Measurements from ENCODE around the gene ANKRD33B.

Gene ANKRD33B

DNA sequence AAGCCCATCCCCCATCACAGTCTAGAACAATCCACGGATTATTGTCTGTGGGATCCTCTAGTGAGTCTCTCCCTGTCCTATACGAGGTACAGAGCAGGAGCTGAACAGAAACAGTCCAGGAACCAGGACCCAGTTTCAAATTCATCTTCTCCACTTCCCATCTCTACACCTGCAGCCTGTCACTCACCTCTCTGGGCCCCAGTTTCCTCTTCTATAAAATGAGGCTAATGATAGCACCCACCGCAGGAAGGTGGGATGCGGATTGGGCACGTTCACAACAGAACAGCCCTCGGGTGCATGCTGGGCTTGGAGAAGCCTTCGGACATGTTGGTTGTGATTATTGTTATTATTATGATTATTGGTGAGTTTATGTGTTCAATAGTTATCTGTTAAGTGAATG lies 78.5 kb downstream of the ANKRD33B start:
- no peak for DNase-seq

DNA sequence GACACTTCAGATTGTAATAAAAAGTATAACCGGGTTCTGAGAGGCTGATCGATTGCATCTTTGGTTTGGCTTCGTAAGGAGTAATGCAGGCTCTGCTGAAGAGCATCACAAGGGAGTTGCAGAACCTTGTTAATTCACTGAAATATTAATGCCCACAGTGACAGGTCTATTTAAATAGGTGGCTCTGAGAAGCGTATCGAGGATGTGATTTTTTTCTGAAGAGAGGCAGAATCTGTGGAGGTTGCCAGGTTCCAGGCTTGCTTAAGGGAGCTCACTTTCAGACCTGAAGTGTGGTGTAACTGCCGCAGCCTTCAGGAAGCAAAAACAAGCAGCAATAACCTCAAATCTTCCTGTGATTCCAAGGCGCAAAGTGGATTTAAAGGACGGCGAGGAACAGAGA lies 80.3 kb downstream of the ANKRD33B start:
- no peak for DNase-seq

DNA sequence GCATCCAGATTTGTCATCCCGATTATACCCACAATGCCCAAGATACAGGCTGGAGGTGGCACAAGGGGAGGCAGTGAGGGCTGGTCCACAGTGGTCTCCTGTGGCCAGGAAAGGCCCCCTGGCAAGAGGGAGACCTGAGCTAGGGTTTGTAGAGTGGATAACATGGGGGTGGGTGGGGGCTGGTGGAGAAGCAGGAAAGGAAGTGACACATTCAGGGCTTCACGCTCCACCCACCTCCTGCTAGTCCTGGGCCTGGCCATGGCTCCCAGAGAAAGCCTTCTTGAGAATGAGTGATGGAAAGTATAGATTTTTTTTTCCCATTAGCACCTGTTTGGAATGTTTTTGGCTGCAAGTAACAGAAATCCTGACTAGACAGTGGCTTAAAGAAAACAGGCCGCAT lies 81.3 kb downstream of the ANKRD33B start:
- no peak for DNase-seq

DNA sequence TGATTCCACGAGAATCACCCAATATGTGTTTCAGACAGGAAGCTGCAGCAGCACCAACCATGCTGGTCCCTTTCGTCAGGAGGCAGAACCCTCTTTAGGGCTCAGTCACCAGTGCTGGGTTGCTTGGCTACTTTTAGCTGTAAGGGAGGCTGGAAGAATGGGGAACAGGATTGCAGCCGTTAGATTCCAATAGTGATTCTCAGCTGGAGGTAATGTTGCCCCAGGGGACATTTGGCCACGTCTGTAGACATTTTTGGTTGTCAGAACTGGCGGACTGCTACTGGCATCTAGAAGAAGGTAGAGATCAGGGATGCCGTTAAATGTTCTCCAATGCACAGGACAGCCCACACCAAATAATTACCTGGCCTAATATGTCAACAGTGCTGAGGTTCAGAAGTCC lies 81.8 kb downstream of the ANKRD33B start:
- DNase-seq = no peak

DNA sequence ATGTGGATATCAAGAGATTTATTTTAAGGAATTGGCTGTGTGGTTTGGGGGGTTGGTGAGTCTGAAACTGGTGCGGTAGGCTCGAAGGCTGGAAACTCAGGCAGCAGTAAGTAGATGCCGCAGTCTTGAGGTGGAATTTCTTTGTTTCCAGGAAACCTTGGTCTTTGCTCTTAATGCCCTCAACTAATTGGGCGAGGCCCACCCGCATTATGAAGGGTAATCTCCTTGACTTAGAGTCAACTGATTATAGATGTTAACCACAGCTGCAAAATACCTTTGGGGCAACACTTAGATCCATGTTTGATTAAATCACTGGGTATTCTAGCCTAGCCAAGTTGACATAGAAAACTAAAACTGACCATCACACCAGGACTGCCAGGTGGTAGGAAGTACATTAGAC lies 83.8 kb downstream of the ANKRD33B start:
- DNase-seq = no peak

DNA sequence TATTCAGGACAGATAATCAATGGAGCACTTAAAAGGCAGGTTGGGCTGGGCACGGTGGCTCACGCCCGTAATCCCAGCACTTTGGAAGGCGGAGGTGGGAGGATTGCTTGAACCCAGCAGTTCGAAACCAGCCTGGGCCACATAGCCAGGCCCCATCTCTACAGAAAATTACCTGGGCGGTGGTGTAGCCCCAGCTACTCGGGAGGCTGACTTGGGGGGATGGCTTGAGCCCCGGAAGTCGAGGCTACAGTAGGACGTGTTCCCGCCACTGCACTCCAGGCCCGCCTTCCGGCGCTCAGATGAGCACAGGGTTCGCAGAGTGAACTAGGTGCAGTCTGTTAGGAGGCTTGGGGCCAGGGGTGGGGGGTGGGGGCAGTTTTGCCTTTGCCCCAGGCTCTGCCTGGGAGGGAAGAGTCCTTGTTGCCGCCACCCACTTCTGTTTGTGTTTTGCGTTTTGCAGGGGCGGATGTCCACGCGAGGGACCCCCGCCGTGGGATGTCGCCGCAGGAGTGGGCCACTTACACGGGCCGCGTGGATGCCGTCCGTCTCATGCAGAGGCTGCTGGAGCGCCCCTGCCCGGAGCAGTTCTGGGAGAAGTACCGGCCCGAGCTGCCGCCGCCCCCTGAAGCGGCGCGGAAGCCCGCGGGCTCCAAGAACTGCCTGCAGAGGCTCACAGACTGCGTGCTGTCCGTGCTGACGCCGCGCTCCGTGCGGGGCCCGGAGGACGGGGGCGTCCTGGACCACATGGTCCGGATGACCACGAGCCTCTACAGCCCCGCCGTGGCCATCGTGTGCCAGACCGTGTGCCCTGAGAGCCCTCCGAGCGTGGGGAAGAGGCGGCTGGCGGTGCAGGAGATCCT lies 85.2 kb downstream of the ANKRD33B start:
- no peak for DNase-seq

DNA sequence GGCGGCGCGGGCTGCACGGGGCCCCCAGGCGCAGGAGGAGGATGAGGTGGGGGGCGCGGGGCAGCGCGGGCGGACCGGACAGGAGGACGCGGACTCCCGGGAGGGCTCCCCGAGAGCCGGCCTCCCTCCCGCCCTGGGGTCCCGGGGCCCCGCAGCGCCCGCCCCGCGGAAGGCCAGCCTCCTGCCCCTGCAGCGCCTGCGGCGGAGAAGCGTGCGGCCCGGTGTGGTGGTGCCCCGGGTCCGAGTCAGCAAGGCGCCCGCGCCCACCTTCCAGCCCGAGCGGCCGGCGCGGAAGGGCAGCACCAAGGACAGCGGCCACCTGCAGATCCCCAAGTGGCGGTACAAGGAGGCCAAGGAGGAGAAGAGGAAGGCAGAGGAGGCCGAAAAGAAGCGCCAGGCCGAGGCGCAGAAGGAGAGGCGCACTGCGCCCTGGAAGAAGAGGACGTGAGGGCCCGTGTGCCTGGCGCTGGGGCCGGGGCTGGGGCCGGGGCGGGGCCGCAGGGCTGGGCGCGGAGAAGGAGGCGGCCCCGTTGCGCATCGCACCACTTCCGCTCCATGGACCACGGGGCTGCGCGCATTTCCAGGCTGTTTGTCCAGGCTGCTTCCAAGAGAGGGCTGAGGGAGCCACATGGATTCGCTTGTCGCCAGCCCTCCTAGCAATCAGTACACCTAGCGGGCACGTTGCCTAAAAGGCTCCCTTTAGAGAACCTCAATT lies 86.0 kb downstream of the ANKRD33B start:
- DNase-seq = no peak

DNA sequence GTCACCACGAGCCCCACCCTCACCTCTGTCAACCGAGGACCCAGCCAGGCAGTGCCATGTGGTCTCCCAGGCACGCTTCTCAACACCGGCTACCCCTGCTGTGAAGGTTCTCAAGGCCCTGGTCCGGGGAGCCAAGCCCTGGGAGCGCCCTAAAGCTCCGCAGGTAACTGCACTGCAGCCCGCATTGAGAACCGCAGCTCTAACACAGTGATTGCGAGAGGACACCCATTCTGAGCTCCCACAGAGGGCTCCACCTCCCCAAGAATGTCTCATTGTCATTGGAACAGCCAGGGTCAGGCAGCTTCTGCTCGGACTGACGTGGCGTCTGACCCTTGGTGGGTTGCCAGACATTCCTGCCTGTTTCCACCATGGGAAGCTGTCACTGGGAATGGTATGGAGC lies 88.3 kb downstream of the ANKRD33B start:
- DNase-seq = no peak

DNA sequence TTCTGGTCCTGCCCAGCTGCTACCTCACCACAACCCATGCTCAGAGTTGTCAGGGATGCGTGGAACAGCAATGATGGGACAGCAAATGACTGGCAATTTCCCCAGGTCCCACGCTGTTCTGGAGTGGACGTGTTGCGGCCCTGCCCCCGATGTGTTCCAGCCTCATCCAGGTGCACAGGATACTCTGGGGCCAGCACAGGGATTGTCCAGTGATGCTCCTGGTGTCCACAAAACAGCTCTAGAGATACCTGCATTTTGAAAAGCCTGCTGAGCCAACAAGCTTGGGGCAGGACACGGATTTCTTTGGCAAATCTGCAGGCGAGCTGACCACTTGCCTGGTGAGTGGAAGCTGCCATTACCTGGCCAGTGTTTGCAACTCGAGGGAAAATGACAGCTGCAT lies 88.7 kb downstream of the ANKRD33B start:
- no peak for DNase-seq

DNA sequence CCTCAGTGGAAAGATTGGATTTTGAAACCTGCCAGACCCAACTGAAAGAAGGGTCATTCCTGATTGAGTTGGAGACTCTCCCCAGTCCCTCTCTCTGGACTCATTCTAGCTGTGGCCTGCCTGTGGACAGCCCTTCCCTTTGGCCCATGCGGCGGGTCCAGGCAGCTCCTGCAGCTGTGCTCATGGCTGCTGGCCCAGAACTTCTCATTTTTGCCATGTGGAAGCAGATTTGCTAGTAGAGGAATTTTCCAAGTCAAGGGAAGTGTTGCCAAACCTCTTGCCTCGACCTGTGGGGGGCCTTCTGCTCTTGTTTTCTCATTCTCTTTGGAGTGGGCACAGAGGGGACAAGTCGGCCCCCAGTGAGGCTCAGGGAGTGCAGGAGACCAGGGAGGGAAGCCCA lies 89.2 kb downstream of the ANKRD33B start:
- no peak for DNase-seq

DNA sequence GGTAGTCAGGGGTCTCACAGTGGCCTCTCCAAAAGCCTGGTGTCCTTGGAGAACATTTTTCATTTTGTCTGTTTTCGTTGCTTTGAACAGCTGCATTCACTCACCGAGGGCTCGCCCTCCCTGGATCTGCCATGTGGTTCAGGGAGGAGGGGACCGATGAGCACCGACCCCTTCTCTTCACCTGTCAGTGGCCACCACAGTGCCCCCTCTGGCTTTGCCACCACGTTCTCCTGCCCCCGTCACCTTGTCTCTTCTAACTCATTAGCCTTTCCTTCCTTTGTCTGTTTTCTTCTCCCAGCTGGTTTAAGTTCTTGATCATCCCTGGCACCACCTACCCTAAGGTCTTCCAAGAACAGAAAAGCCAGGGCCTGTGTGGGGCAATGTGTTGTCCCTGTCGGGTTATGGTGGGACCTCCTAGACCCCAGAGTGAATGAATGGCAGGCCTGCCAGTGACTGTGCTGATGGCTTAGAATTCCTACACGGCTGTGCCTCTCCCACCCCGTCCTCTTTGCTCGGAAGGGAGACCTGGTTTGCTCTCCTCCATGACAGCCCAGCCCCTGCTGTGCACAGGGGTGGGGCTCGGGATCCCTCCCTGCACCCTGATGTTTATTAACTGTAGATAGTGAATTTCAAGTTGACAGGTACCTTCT lies 90.0 kb downstream of the ANKRD33B start:
- no peak for DNase-seq

DNA sequence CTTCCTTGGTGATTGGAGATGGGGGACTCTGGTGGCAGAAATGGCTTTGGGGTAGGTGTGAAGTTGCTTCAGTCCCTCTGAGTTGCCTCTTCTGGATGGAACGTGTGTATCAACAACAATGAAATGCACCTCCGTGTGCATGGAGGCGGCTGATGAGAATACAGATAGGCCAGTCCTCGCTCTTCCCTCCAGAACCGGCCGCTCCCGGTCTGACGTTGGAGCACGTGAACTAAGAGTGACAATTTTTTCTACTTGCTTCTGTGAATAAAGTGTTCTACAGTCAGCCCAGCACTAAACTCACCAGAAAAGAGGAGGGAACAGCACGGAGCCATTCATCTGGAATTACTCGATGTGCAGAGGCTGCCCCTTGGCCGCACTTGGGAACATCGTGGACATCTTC lies 90.7 kb downstream of the ANKRD33B start:
- DNase-seq = no peak

DNA sequence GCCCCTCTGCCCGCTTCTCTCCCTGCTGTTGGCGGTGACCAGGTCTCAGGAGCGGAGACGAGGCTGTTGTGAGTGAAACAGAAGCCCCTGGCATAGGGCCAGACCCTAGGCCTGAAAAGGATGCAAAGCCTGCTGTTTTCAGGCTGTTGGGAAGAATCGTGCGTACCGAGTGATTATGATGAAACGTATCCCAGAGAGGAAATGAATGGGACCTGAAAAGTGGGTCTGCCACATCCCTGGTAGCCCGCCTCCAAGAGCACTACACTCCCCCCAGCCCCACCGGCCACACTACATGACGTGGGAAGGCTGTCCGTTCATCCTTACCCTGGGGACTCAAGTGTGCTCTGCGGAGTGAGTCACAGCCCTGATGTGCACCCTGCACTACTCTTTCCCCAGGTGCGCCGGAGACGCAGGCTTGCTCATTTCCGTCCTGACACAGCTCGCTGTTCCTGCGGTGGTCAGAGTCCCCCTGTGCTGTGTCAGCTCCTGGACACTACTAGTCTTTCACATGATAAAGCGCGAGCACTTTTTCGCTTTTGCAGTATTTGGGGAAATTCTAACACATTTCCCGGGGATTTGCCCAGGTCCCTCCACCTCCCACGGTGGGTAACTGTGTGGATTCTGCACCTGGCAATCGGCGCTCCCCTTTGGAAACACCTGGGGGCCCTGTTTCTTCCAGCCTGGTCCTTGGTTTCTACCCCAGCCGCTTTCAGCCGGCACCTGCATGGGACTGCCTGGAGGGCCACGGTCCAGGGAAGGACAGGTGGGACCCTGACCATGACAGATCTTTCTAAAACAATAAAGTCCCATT lies 91.5 kb downstream of the ANKRD33B start:
- no peak for DNase-seq

DNA sequence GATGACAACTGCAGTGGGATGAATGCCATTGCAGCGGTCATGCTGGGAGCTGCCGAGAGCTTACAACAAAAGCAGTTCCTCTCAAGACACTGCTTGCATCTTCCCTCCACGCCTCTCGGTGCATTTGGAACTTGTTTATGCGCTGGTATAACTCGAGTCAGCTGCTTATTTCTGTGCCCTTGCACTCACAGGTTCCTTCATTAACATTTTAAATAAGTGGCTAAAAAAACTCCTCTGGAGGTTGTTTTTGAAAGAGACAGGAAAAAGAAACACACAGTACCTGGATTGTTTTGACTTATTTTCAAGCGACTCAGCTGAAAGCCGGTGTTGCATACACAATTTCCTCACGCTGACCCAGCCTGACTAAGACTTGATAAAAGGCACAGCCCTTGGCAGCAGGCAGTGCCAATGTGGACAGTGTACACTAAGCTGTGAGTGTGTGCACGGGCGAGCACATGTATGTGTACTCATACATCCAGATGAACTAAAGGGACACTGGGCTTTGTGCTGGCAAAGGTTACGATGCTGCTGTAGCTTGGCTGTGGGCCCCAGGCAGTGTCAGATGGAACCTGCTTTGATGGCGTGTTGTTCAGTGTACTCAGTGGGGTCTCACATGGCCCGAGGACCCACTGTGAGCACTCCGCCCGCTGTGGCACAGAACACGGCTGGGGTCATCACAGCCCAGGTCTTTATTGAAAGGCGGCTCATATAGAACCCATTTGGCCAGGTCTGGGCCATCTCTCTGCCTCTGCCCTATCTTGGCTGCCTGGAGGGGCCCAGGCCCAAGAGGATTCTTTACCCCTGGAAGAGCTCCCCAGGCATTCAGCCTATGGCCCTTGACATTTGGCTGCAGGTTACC lies 92.3 kb downstream of the ANKRD33B start:
- no peak for DNase-seq

DNA sequence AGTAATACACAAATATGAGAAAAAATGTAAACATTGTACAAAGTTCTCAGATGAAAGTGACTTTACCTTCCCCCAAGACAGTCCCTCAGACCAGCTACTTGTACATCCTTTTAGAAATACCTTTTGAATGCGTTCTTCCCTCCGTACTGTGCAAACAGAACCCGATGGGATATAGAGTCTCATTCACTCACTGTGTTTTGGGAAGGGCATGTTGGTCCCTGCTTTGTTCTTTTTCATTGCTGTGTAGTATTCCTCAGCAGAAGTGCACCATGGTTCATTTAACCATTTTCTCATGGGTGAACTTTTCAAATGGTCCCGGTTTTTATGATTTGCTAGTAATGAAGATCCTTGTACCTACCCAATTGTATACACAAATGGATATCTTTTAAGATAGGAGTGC lies 94.4 kb downstream of the ANKRD33B start:
- no peak for DNase-seq

DNA sequence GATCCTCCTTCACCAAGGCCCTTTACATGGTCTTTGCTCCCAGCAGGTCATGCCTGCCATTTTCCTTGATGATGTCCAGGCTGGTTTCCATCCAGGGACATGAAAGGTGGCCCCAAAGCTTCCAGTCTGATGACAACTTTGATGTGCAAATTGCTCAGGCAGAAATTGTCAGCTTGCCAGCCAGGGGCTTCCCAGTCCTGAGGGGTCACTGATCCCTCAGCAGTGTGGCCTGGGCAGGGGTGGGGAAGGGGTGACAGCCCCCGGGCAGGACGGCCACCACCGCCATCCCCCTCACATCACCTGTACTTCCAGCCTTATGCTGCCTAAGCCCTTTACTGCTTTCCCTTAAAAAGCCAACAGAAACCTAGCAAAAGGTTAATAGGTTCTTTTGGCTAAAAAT lies 96.3 kb downstream of the ANKRD33B start:
- no peak for DNase-seq

DNA sequence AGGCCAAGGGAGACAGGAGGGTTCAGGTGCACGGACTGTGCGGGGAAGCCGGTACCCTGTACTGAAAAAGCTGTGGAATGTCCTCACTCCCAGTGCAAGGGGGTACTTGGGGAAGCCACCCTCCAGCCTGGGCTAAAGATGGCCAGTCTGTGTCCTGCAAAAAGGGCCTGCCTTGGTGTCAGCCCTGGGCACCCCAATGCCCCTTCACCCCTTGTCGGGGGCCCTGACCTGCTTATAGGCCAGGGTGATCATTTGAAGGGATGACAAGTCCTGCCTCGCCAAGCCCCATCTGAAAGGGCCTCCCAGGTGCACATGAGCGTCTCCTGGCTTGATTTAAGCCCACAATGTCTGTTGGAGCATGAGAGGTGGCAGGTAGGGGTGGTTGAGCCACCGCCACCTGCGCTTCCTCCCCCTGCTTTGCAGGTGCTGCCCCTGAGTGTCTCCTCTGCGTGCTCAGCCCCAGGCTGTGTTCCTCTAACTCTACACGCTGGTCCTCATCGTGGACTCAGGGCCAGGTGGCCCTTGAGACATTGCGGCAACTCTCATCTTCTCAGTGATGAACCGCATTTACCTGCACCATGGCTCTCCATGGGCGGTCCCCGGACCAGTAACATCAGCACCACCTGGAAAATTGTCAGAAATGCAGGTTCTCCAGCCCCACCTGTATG lies 97.0 kb downstream of the ANKRD33B start:
- no peak for DNase-seq

DNA sequence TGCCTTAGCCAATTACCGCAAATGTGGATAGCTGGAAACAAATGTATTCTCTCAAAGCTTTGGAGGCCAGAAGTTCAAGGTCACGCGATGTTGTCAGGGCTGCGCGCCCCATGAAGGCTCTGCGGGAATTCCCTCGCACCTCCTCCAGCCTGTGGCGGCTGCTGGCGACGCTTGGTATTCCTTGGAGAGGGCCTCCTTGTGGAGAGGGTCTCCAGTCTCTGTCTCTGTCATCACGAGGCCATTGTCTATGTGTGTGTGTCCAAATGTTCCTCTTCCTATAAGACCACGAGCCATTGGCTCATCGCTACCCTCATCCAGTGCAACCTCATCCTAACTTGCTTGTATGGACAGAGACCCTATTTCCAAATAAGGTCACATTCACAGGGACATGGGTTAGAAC lies 97.5 kb downstream of the ANKRD33B start:
- no peak for DNase-seq

DNA sequence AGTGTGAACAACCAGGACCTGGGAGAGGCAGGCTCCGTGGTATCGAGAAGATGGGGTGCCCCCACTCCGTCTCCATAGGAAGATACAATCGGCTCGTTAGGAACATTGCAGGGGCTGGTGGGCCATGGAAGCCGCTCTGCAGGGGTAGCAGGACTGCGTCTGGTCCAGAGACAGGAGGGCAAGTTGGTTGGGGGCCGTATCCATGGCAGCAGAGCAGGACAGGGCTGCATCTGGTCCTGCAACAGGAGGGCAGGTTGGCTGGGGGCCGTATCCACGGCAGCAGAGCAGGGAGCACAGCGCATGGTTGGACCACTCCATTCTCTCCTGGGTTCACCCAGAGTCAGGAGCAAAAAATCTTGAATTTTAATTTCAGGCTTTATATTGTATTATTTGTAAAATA lies 98.2 kb downstream of the ANKRD33B start:
- no peak for DNase-seq

DNA sequence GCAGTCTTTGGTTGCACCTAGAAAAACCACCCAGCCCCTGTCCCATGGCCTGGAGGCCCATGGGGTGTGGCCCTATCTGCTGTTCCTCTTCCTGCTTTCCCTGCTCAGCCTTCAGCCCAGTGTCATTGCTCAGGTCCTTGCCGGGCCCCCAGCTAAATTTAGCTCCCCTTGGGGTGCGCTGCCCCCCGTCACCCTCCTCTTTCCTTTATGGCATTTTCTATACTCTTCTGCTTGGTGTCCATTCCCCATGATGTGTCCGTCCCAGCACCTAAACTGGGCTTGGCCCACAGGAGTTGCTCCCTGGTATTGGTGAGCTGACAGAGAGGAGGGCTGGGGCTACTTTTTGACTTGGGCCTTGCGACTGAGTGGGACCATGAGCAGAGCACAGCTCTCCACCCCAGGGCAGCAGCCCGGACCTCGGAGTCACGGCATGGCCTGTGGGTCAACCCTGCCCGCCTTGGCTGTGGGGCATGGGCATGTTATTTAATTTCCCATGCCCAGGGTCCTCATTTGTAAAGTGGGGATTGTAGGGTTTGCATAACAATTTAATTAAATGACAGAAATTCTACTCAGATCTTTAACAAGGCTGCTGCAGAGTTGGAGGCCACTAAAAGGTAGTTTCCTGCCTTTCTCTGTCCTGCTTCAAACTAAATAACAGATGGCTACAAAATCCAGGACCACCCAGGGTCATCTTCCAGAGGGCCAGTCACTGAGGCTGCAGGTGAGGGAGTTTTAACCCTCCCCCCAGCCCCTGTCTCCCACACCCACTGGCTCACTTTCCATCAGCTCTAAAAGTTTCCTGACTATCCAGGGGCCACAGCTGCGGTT lies 99.0 kb downstream of the ANKRD33B start:
- DNase-seq = no peak

All from CD4-positive, alpha-beta T cell treated with Interleukin-10 for 1 hour (primary cell).